ENCODE measurements around the gene DIP2C. TPM values are rescaled to one million over a fixed set of nuclear protein-coding genes. Genes with fewer than 3 reads are reported as not detected.

DIP2C gene
- total RNA-seq, 2 donors from 2014 or later, result 12.3 to 41.8 TPM

DNA sequence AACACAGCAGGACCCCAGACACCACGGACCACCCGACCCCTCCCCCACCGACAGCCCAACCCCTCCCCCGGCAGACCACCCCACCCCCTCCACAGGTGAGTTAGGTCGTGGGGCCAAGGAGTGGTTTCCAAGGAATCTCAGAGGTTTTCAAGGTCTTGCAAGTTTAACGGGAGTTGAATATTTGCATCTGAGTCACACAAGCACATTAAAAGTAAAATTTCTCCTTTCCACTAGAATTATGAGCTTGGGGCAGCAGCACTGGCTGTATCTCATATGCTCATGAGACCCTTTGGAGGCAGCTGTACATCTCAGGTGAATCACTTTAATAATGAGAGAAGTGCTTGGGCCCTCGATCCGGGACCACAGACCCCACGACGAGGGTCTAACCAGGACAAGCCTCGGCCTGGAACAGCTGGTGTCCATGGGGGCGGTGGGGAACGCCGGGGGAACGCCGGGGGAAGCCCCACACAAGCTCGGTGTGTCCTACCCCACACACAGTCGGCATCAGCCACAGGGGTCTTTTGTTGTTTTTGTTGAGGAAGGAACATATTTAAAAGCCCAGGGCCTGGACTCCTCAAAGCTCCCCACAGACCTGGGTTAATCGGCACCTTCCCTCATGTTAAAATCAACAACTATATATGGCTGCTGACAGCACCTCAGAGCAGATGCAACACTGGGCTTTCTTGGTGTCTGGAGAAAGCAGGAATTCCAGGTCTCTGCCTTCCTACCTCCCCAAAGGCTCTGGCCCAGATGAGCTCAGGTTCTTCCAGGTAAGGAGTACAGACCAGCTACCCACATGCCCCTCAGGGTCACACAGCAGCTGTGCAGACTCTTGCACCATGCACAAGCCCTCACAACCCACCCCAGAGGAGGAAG, 130.3 kb downstream of the DIP2C start:
- no peaks in the 10 kb centered on the region for H3K4me1 ChIP-seq (replicated peaks)
- no peaks in the 10 kb centered on the region for H3K36me3 ChIP-seq
- no peaks in the 10 kb centered on the region for H3K27me3 ChIP-seq (replicated peaks; ENCODE audit: insufficient read depth)
- no peak overlapping the region for H3K27ac ChIP-seq
- no peaks in the 10 kb centered on the region for H3K9me3 ChIP-seq
- intact Hi-C loops (cut with DNase I), result no loop called here
- H3K4me3 ChIP-seq, result no peak overlapping the region
- no peak for DNase-seq (ENCODE audit: low spot score)
- TF ChIP-seq POLR2AphosphoS5 (IDR thresholded peaks at IDR 0.05) (no peak), POLR2A (IDR thresholded peaks at IDR 0.05) (no peak)
- TF ChIP-seq, protein P1, sequence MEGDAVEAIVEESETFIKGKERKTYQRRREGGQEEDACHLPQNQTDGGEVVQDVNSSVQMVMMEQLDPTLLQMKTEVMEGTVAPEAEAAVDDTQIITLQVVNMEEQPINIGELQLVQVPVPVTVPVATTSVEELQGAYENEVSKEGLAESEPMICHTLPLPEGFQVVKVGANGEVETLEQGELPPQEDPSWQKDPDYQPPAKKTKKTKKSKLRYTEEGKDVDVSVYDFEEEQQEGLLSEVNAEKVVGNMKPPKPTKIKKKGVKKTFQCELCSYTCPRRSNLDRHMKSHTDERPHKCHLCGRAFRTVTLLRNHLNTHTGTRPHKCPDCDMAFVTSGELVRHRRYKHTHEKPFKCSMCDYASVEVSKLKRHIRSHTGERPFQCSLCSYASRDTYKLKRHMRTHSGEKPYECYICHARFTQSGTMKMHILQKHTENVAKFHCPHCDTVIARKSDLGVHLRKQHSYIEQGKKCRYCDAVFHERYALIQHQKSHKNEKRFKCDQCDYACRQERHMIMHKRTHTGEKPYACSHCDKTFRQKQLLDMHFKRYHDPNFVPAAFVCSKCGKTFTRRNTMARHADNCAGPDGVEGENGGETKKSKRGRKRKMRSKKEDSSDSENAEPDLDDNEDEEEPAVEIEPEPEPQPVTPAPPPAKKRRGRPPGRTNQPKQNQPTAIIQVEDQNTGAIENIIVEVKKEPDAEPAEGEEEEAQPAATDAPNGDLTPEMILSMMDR (IDR thresholded peaks at IDR 0.05), result no peak
- 81% methylated on average over 19 of the region's 19 CpGs for WGBS

DNA sequence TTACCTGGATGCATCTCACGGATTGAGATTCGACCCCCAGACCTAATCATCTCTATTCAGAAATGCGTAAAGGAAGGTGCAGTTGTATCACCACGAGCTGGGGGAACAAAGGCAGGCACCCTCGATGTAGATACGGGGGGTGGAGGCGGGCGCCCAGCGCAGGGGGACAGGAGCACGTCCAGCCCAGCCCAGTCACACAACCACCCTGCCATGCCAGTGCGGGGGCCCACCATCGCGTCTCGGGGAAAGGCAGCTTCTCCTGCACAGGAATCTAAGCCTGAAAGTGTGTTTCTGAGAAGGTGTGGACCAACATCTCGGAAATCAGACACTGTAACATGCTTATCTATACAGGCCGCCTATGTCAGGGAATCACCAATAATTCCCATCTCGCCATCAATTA, 131.1 kb downstream of the DIP2C start:
- Histone ChIP-seq H3K9me3 (no peaks in the 10 kb centered on the region), H3K27ac (no peak overlapping the region), H3K36me3 (no peaks in the 10 kb centered on the region), H3K4me3 (no peak overlapping the region), H3K4me1 (replicated peaks) (no peaks in the 10 kb centered on the region), H3K27me3 (replicated peaks; ENCODE audit: insufficient read depth) (no peaks in the 10 kb centered on the region)
- TF ChIP-seq POLR2A (IDR thresholded peaks at IDR 0.05) (no peak), POLR2AphosphoS5 (IDR thresholded peaks at IDR 0.05) (no peak)
- TF ChIP-seq, protein P1 (IDR thresholded peaks at IDR 0.05), result no peak
- WGBS, result 76% methylated on average over 17 of the region's 17 CpGs
- intact Hi-C loops (cut with DNase I), result no loop called here
- DNase-seq (ENCODE audit: low spot score), result no peak

DNA sequence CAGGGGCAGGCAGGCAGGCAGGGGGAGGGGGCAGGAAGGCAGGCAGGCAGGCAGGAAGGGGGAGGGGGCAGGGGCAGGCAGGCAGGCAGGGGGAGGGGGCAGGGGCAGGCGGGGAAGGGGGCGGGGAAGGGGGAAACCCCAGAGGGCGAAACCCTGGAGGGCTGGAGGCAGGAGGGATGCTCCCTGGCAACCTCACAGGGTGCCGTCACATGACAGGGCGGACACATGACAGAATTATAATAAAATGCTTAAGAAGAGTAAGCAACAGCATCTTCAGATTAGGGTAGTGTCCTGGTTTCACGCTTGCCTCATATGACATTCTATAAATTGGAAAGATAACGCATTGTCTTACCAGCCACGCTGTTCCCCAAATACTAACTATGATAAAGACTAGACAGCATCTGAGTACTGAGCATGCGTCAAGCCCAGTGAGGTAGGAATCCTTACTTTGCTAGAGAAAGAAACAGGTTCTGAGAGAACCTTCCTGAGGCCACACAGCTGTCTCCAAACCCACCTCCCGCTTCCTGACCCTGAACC, 131.6 kb downstream of the DIP2C start:
- DNase-seq (ENCODE audit: low spot score), result no peak
- WGBS, result 61% methylated on average over 10 of the region's 10 CpGs
- Histone ChIP-seq H3K4me3 (no peak overlapping the region), H3K27me3 (replicated peaks; ENCODE audit: insufficient read depth) (no peaks in the 10 kb centered on the region), H3K4me1 (replicated peaks) (no peaks in the 10 kb centered on the region), H3K36me3 (no peaks in the 10 kb centered on the region), H3K27ac (no peak overlapping the region), H3K9me3 (no peaks in the 10 kb centered on the region)
- no peak for TF ChIP-seq POLR2AphosphoS5 (IDR thresholded peaks at IDR 0.05)
- TF ChIP-seq POLR2A (IDR thresholded peaks at IDR 0.05), result no peak
- TF ChIP-seq, protein P1 (IDR thresholded peaks at IDR 0.05), result no peak
- intact Hi-C loops (cut with DNase I), result no loop called here

DNA sequence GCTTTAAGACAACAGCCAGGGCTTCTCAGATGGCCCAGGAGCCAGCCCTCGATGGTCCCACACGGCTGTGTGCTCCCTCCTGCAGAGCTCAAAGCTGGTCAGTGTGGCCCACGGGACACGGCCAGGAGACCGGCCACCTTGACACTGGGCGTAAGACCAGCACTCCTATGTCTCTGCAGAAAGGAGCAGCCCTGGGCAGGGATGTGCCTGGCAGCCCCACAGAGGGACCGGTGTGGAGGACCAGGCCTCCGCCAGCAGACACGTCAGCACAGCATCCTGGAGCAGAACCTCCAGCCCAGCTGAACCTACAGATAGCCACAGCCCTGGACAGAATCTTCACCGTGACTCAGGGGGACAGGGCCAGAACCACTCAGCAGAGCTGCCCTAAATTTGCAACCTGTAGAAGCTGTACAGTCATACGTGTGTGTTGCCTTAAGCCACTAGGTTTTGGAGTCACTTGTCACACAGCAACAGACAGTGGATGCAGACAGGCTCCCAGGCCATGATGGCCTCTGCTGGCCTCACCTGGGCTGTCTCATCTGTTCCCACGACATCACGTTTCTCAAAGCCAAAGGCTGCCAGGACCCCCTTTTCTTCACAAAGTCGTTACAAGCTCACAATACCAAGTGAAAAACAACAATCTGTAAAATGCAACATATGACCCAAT, 132.4 kb downstream of the DIP2C start:
- no peak overlapping the region for H3K27ac ChIP-seq
- no peak overlapping the region for H3K4me3 ChIP-seq
- intact Hi-C loops (cut with DNase I), result no loop called here
- no peaks in the 10 kb centered on the region for H3K27me3 ChIP-seq (replicated peaks; ENCODE audit: insufficient read depth)
- no peaks in the 10 kb centered on the region for H3K4me1 ChIP-seq (replicated peaks)
- TF ChIP-seq, protein P1 (IDR thresholded peaks at IDR 0.05), result no peak
- TF ChIP-seq POLR2AphosphoS5 (IDR thresholded peaks at IDR 0.05), result no peak
- TF ChIP-seq POLR2A (IDR thresholded peaks at IDR 0.05), result no peak
- 85% methylated on average over 14 of the region's 14 CpGs for WGBS
- DNase-seq (ENCODE audit: low spot score), result no peak
- H3K9me3 ChIP-seq, result no peaks in the 10 kb centered on the region
- no peaks in the 10 kb centered on the region for H3K36me3 ChIP-seq

All from prostate gland (tissue), 2 donors.